ENCODE results near the gene DMXL1.

DMXL1 gene

DNA sequence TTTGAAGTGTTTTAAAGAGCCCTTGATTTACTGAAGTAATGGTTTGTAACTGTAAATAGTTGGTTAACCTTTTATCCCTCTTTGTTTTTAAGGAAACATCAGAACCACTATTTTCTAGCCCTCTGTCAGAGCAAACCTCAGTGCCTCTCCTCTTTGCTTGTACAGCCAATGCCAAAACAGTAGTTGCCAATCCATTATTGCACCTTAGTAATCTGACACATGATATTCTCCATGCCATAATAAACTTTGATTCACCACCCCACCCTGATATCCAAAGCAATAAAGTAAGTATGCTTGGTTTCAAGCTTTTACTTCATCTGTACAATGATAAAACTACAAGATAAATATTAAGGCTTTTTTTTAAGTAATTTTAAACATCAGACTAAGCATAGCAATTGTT lies 100.8 kb downstream of the DMXL1 start:
- TF ChIP-seq, protein P1, sequence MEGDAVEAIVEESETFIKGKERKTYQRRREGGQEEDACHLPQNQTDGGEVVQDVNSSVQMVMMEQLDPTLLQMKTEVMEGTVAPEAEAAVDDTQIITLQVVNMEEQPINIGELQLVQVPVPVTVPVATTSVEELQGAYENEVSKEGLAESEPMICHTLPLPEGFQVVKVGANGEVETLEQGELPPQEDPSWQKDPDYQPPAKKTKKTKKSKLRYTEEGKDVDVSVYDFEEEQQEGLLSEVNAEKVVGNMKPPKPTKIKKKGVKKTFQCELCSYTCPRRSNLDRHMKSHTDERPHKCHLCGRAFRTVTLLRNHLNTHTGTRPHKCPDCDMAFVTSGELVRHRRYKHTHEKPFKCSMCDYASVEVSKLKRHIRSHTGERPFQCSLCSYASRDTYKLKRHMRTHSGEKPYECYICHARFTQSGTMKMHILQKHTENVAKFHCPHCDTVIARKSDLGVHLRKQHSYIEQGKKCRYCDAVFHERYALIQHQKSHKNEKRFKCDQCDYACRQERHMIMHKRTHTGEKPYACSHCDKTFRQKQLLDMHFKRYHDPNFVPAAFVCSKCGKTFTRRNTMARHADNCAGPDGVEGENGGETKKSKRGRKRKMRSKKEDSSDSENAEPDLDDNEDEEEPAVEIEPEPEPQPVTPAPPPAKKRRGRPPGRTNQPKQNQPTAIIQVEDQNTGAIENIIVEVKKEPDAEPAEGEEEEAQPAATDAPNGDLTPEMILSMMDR (IDR thresholded peaks at IDR 0.05; ENCODE audit: low read length), result no peak
- no peak for TF ChIP-seq EZH2 (IDR thresholded peaks at IDR 0.05; ENCODE audit: borderline replicate concordance, low read length)
- no peaks in the 10 kb centered on the region for H3K9me3 ChIP-seq (ENCODE audit: low read length)
- H3K4me1 ChIP-seq (ENCODE audit: insufficient read depth, low read length, severe bottlenecking), result peaks cover 14% of the 10 kb centered on the region
- no peak overlapping the region for H3K4me2 ChIP-seq (ENCODE audit: low read length)
- no peaks in the 10 kb centered on the region for H3K79me2 ChIP-seq (ENCODE audit: insufficient read depth, low read length)
- H4K20me1 ChIP-seq (ENCODE audit: insufficient read depth, low read length), result no peaks in the 10 kb centered on the region
- no peaks in the 10 kb centered on the region for H3K9me2 ChIP-seq (ENCODE audit: low read depth, low read length)
- no peaks in the 10 kb centered on the region for H3K27me3 ChIP-seq (ENCODE audit: insufficient read depth, low read length)
- no peaks in the 10 kb centered on the region for H3F3A ChIP-seq (ENCODE audit: insufficient read depth, low read length)
- peaks cover 38% of the 10 kb centered on the region for H3K36me3 ChIP-seq (ENCODE audit: insufficient read depth, low read length)
- no peak overlapping the region for H3K9ac ChIP-seq (ENCODE audit: low read length)
- H3K4me3 ChIP-seq (ENCODE audit: low read depth, low read length, poor library complexity, severe bottlenecking), result no peak overlapping the region
- no peak overlapping the region for H3K27ac ChIP-seq (ENCODE audit: low read depth, low read length, poor library complexity, severe bottlenecking)
- H2AFZ ChIP-seq (ENCODE audit: low read length), result no peak overlapping the region

DNA sequence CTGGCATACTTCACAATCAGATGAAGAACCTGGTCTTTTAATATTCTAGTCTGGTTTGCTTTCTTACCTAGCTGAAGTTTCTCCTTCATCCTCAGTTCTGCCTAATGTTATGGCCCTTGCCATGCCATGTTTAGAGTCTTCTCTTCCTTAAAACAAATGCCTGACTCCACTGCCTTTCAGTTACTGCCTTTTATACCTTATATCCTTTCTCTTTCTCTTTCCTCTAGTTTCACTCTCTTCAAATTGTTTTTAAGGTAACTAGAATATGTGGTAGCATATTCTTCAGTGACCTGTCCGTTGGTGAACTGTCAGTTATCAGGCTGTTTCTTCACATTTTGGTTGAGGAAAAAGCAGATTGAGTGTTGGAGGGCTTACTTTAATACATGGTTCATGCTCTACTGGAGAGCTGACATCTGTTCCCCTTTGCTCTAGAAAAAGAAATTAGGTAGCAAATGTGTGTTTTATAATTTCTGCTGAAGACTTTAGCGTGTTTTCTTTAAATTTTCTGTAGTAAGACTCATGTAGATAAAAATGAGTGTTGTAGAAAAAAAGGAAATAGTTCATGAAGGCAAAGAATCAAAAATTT lies 103.8 kb downstream of the DMXL1 start:
- no peak for TF ChIP-seq EZH2 (IDR thresholded peaks at IDR 0.05; ENCODE audit: borderline replicate concordance, low read length)
- TF ChIP-seq, protein P1 (IDR thresholded peaks at IDR 0.05; ENCODE audit: low read length), result no peak
- H3F3A ChIP-seq (ENCODE audit: insufficient read depth, low read length), result no peaks in the 10 kb centered on the region
- H3K27me3 ChIP-seq (ENCODE audit: insufficient read depth, low read length), result no peaks in the 10 kb centered on the region
- no peaks in the 10 kb centered on the region for H3K9me3 ChIP-seq (ENCODE audit: low read length)
- no peak overlapping the region for H3K9ac ChIP-seq (ENCODE audit: low read length)
- H3K4me3 ChIP-seq (ENCODE audit: low read depth, low read length, poor library complexity, severe bottlenecking), result no peak overlapping the region
- no peak overlapping the region for H2AFZ ChIP-seq (ENCODE audit: low read length)
- H4K20me1 ChIP-seq (ENCODE audit: insufficient read depth, low read length), result no peaks in the 10 kb centered on the region
- H3K27ac ChIP-seq (ENCODE audit: low read depth, low read length, poor library complexity, severe bottlenecking), result peak overlapping the region; percentile 56
- peaks cover 14% of the 10 kb centered on the region for H3K4me1 ChIP-seq (ENCODE audit: insufficient read depth, low read length, severe bottlenecking)
- 0 out of 2 replicates have a peak overlapping the region, but pooled peaks have one; percentile 3 for H3K4me2 ChIP-seq (ENCODE audit: low read length)
- no peaks in the 10 kb centered on the region for H3K79me2 ChIP-seq (ENCODE audit: insufficient read depth, low read length)
- no peaks in the 10 kb centered on the region for H3K9me2 ChIP-seq (ENCODE audit: low read depth, low read length)
- H3K36me3 ChIP-seq (ENCODE audit: insufficient read depth, low read length), result peaks cover 49% of the 10 kb centered on the region

DNA sequence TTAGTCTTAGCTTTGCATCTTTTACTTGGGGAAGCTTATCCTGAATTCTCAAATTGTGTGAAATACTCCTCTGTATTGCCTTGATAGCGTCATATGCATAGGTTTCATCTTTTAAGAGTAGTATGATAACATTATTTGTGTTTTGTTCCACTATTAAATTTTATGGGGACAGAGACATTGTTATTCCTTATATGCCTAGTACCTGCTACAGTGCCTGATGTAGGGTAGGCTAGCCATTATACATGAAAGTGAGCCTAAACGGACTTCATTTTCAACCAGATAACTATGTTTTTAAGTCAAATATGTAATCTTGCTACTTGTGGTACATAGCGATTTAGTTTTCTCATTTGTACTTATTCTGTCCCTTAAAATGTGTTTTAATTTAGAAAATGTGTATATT lies 105.9 kb downstream of the DMXL1 start:
- no peaks in the 10 kb centered on the region for H3K9me2 ChIP-seq (ENCODE audit: low read depth, low read length)
- H3K27ac ChIP-seq (ENCODE audit: low read depth, low read length, poor library complexity, severe bottlenecking), result no peak overlapping the region
- H2AFZ ChIP-seq (ENCODE audit: low read length), result no peak overlapping the region
- H3K79me2 ChIP-seq (ENCODE audit: insufficient read depth, low read length), result no peaks in the 10 kb centered on the region
- no peaks in the 10 kb centered on the region for H4K20me1 ChIP-seq (ENCODE audit: insufficient read depth, low read length)
- H3F3A ChIP-seq (ENCODE audit: insufficient read depth, low read length), result no peaks in the 10 kb centered on the region
- peaks cover 14% of the 10 kb centered on the region for H3K4me1 ChIP-seq (ENCODE audit: insufficient read depth, low read length, severe bottlenecking)
- H3K4me2 ChIP-seq (ENCODE audit: low read length), result no peak overlapping the region
- H3K36me3 ChIP-seq (ENCODE audit: insufficient read depth, low read length), result peaks cover 54% of the 10 kb centered on the region
- no peak overlapping the region for H3K9ac ChIP-seq (ENCODE audit: low read length)
- no peaks in the 10 kb centered on the region for H3K9me3 ChIP-seq (ENCODE audit: low read length)
- no peaks in the 10 kb centered on the region for H3K27me3 ChIP-seq (ENCODE audit: insufficient read depth, low read length)
- H3K4me3 ChIP-seq (ENCODE audit: low read depth, low read length, poor library complexity, severe bottlenecking), result no peak overlapping the region
- TF ChIP-seq, protein P1 (IDR thresholded peaks at IDR 0.05; ENCODE audit: low read length), result no peak
- no peak for TF ChIP-seq EZH2 (IDR thresholded peaks at IDR 0.05; ENCODE audit: borderline replicate concordance, low read length)
